Measurements from ENCODE around the gene RRP8. TPM values are rescaled to one million over a fixed set of nuclear protein-coding genes. Genes with fewer than 3 reads are reported as not detected.

The RRP8 gene
- total and polyA plus RNA-seq, 9 of the 15 experiments (the other 6 are each of a cell fraction or from before 2014, with no cell fraction given) = 5.7 to 47.3 (median 32.6) TPM

GRCh38 chr11:6554828-6555706 is 48.3 kb downstream of the RRP8 start (continued):
- TF ChIP-seq RERE (CRISPR knock-in tag; IDR thresholded peaks at IDR 0.05; ENCODE audit: borderline replicate concordance) = no peak
- TF ChIP-seq, protein P1, sequence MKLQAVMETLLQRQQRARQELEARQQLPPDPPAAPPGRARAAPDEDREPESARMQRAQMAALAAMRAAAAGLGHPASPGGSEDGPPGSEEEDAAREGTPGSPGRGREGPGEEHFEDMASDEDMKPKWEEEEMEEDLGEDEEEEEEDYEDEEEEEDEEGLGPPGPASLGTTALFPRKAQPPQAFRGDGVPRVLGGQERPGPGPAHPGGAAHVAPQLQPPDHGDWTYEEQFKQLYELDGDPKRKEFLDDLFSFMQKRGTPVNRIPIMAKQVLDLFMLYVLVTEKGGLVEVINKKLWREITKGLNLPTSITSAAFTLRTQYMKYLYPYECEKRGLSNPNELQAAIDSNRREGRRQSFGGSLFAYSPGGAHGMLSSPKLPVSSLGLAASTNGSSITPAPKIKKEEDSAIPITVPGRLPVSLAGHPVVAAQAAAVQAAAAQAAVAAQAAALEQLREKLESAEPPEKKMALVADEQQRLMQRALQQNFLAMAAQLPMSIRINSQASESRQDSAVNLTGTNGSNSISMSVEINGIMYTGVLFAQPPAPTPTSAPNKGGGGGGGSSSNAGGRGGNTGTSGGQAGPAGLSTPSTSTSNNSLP (IDR thresholded peaks at IDR 0.05; ENCODE audit: borderline replicate concordance, low read depth, low read length) = peak; percentile 95
- TF ChIP-seq, protein P2, sequence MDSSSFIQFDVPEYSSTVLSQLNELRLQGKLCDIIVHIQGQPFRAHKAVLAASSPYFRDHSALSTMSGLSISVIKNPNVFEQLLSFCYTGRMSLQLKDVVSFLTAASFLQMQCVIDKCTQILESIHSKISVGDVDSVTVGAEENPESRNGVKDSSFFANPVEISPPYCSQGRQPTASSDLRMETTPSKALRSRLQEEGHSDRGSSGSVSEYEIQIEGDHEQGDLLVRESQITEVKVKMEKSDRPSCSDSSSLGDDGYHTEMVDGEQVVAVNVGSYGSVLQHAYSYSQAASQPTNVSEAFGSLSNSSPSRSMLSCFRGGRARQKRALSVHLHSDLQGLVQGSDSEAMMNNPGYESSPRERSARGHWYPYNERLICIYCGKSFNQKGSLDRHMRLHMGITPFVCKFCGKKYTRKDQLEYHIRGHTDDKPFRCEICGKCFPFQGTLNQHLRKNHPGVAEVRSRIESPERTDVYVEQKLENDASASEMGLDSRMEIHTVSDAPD (CRISPR knock-in tag; IDR thresholded peaks at IDR 0.05) = no peak
- TF ChIP-seq ZNF3 (CRISPR knock-in tag; IDR thresholded peaks at IDR 0.05) = no peak
- peak; percentile 98 for TF ChIP-seq DPF2 (IDR thresholded peaks at IDR 0.05)
- peak; percentile 87 for TF ChIP-seq SMARCA5 (IDR thresholded peaks at IDR 0.05)
- TF ChIP-seq MECOM (CRISPR knock-in tag; IDR thresholded peaks at IDR 0.05) = peak; percentile 50; the same call in 1 of the 2 replicates
- no peak for TF ChIP-seq YY1 (IDR thresholded peaks at IDR 0.05; ENCODE audit: borderline replicate concordance in 1 of 3, control insufficient read depth in 1 of 3, extremely low read depth in 1 of 3, insufficient read depth in 3 of 3, insufficient read length in 1 of 3, insufficient replicate concordance in 2 of 3, low read depth in 1 of 3, low read length in 2 of 3)
- no peak for TF ChIP-seq SREBF1 (IDR thresholded peaks at IDR 0.05; ENCODE audit: borderline replicate concordance, low read depth, low read length)
- peak; percentile 34 for TF ChIP-seq HDAC3 (IDR thresholded peaks at IDR 0.05; ENCODE audit: borderline replicate concordance, partially characterized antibody)
- TF ChIP-seq MAFK (IDR thresholded peaks at IDR 0.05; ENCODE audit: low read length) = peak; percentile 33; the same call in 1 of the 2 replicates
- no peak for TF ChIP-seq BCLAF1 (IDR thresholded peaks at IDR 0.05; ENCODE audit: borderline replicate concordance in 1 of 2, control insufficient read depth in 1 of 2, low read depth in 2 of 2, low read length in 1 of 2)
- no peak for TF ChIP-seq HNRNPH1 (optimal IDR thresholded peaks at IDR 0.05; ENCODE audit: low read depth, low read length)

Data from K562 (cell line).